HepG2 (cell line): ENCODE measurements around the gene XAF1.

Source experiments
- ADNP ChIP-seq: sonication (generic); formaldehyde crosslinking; IDR thresholded peaks from 2 replicates; pipeline ENCODE4 v1.4.0; 2020; ENCODE audit warnings: missing genetic modification reagents
- BCL6 ChIP-seq: IDR thresholded peaks from 2 replicates; pipeline ENCODE4 v1.6.1; 2016; ENCODE audit warnings: missing genetic modification reagents, missing compliant biosample characterization
- CTCF ChIP-seq: sonication (generic); formaldehyde crosslinking; IDR thresholded peaks from 2 replicates; pipeline ENCODE4 v1.5.0; 2020; ENCODE audit warnings: mild to moderate bottlenecking, missing genetic modification reagents, moderate library complexity
- JUND ChIP-seq: sonication (generic); formaldehyde crosslinking; IDR thresholded peaks from 2 replicates; pipeline ENCODE4 v1.8.0; 2022; ENCODE audit warnings: mild to moderate bottlenecking, missing genetic modification reagents
- KLF6 ChIP-seq: IDR thresholded peaks from 2 replicates; pipeline ENCODE4 v1.8.0; 2016; ENCODE audit warnings: missing biosample characterization, missing genetic modification reagents
- NFYB ChIP-seq: sonication (generic); formaldehyde crosslinking; IDR thresholded peaks from 2 replicates; pipeline ENCODE4 v1.4.0; 2020; ENCODE audit warnings: missing genetic modification reagents
- NR3C1 ChIP-seq: sonication (generic); formaldehyde crosslinking; IDR thresholded peaks from 2 replicates; pipeline ENCODE4 v1.4.0; 2020; ENCODE audit warnings: missing genetic modification reagents
- PBX3 ChIP-seq: sonication (generic); formaldehyde crosslinking; IDR thresholded peaks from 2 replicates; pipeline ENCODE4 v1.8.1; 2023; ENCODE audit warnings: missing genetic modification reagents, inconsistent platforms, borderline replicate concordance
- ZNF598 ChIP-seq: sonication (generic); formaldehyde crosslinking; IDR thresholded peaks from 2 replicates; pipeline ENCODE4 v1.5.1; 2020; ENCODE audit warnings: mild to moderate bottlenecking, missing genetic modification reagents, borderline replicate concordance
- ZNF777 ChIP-seq: sonication (generic); formaldehyde crosslinking; IDR thresholded peaks from 2 replicates; pipeline ENCODE4 v1.4.0; 2020; ENCODE audit warnings: missing genetic modification reagents
- TF ChIP-seq, protein P1 (sequence below): sonication (generic); formaldehyde crosslinking; IDR thresholded peaks from 2 replicates; pipeline ENCODE4 v1.8.0; 2022; ENCODE audit warnings: low read depth, missing genetic modification reagents
- TF ChIP-seq, protein P2 (sequence below): sonication (generic); formaldehyde crosslinking; IDR thresholded peaks from 2 replicates; pipeline ENCODE4 v1.5.1; 2020; ENCODE audit warnings: missing genetic modification reagents, mild to moderate bottlenecking, borderline replicate concordance

GRCh38 chr17:6713130-6713917 lies 42.5 kb upstream of the XAF1 start, which contains the start of gene SLC13A5:
- peak; percentile 90 for TF ChIP-seq CTCF (CRISPR knock-in tag)
- TF ChIP-seq JUND (CRISPR knock-in tag) = peak; percentile 37; the same call in 1 of the 2 replicates
- TF ChIP-seq ZNF598 (CRISPR knock-in tag) = 0 out of 2 replicates have a peak, but pooled peaks have one; percentile 16
- peak; percentile 43; the same call in 1 of the 2 replicates for TF ChIP-seq ZNF777 (CRISPR knock-in tag)
- TF ChIP-seq, protein P1, sequence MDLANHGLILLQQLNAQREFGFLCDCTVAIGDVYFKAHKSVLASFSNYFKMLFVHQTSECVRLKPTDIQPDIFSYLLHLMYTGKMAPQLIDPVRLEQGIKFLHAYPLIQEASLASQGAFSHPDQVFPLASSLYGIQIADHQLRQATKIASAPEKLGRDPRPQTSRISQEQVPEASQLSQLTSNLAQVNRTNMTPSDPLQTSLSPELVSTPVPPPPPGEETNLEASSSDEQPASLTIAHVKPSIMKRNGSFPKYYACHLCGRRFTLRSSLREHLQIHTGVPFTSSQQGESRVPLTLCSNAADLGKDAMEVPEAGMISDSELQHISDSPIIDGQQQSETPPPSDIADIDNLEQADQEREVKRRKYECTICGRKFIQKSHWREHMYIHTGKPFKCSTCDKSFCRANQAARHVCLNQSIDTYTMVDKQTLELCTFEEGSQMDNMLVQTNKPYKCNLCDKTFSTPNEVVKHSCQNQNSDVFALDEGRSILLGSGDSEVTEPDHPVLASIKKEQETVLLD (CRISPR knock-in tag) = no peak
- peak; percentile 11; the same call in 1 of the 2 replicates for TF ChIP-seq ADNP (CRISPR knock-in tag)
- TF ChIP-seq NFYB (CRISPR knock-in tag) = peak; percentile 10; the same call in 1 of the 2 replicates
- no peak for TF ChIP-seq NR3C1 (CRISPR knock-in tag)
- TF ChIP-seq PBX3 (CRISPR knock-in tag) = peak; percentile 83; the same call in 1 of the 2 replicates
- TF ChIP-seq, protein P2, sequence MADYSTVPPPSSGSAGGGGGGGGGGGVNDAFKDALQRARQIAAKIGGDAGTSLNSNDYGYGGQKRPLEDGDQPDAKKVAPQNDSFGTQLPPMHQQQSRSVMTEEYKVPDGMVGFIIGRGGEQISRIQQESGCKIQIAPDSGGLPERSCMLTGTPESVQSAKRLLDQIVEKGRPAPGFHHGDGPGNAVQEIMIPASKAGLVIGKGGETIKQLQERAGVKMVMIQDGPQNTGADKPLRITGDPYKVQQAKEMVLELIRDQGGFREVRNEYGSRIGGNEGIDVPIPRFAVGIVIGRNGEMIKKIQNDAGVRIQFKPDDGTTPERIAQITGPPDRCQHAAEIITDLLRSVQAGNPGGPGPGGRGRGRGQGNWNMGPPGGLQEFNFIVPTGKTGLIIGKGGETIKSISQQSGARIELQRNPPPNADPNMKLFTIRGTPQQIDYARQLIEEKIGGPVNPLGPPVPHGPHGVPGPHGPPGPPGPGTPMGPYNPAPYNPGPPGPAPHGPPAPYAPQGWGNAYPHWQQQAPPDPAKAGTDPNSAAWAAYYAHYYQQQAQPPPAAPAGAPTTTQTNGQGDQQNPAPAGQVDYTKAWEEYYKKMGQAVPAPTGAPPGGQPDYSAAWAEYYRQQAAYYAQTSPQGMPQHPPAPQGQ (CRISPR knock-in tag) = no peak
- peak; percentile 76 for TF ChIP-seq BCL6 (CRISPR knock-in tag)
- TF ChIP-seq KLF6 (CRISPR knock-in tag) = peak; percentile 89
